ENCODE measurements around the gene GLCCI1. TPM values are rescaled to one million over a fixed set of nuclear protein-coding genes. Genes with fewer than 3 reads are reported as not detected.
A peak's percentile ranks its signal among the peaks of the same experiment; 100 is the strongest.

GLCCI1 gene
- polyA plus RNA-seq, 4 donors = 33.2 to 41.6 (median 33.9) TPM

DNA sequence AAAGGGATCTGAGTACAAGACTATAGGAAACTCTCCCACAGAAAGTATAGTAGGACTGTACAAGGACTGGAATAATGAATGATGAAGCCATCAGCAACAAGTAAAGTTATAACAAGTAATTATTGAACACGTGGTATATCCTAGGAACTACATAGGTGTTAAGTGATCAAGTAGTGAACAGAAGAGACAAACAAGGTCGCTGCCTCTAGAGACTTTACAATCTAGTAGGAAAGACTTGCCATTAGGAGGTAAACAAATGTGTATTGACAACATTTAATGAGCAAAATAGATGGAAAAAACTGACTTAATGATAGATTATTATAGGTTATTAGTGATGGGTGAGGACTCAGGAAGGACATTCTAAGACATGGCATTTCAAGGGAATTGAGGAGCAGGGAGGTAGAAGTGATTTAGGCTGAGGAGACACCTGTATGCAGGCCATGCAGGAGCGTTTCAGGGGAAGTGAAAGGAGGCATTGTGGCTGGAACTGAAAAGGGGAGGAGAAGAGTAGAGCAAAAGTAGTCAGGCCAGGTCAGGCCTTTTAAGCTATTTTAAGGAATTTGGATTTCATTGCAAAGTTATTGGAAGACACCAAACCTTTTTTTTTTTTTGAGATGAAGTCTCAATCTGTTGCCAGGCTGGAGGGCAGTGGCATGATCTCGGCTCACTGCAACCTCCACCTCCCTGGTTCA, 8.5 kb upstream of the GLCCI1 start:
- no peak for DNase-seq (ENCODE audit: low read depth in 4 of 4, low spot score in 3 of 4)

DNA sequence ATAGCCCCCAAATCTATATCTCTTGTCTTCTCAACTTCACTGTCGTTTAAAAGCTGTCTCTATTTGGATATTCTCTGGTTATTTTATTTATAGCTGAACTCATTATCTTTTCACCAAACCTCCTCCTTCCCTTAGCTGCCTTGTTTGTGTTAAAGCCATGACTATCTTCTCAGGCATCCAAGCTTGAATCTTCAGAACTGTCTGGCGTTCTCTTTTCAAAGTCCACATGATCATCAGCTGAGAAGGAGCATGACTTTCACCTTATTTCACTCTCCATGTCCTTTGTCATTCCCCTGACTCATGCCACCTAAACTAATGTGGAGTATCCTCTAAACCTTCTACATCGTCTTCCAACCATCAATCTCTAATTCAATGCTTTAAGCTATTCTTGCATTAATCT, 5.7 kb upstream of the GLCCI1 start:
- no peak for DNase-seq (ENCODE audit: low read depth in 4 of 4, low spot score in 3 of 4)

DNA sequence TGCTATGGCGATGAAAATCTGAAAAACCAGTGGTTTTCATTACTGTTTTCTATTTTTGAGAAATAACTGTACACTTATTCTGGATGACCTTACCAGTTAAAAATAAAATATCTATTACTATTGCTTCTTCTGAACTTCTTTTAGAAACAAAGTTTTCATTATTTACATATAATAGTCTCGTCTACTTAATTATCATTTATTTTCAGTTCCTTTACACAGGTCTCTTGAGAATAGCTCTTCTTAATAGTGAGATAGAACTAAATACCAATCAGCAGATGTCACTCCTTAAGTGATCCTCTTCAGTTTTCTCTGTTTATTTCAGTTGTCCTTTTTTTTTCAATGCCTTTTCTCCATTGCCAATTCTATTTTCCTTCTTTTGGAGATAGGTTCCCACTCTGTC, 4.3 kb upstream of the GLCCI1 start:
- DNase-seq (ENCODE audit: low read depth in 4 of 4, low spot score in 3 of 4) = no peak

DNA sequence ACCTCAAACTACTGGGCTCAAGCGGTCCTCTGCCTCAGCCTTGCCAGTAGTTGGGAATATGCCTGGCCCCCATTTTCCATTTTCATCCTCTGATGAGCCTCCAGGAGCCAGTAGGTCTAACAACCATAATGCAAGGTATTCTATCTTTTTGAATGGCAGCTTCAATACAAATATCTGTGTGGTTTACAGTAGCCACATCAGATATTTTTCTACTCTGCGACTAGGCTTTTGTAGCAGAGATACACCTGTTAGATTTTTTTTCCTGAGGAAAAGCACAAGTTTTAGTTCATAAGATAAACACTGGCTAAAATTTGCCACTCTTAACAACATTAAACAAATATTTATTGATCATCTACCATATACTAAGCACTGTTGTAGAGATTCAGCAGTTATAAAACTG, 3.9 kb upstream of the GLCCI1 start:
- no peak for DNase-seq (ENCODE audit: low read depth in 4 of 4, low spot score in 3 of 4)

- DNase-seq (ENCODE audit: low read depth in 4 of 4, low spot score in 3 of 4) = no peak
Observed at GRCh38 chr7:7965301-7965700, 3.3 kb upstream of the GLCCI1 start.

DNA sequence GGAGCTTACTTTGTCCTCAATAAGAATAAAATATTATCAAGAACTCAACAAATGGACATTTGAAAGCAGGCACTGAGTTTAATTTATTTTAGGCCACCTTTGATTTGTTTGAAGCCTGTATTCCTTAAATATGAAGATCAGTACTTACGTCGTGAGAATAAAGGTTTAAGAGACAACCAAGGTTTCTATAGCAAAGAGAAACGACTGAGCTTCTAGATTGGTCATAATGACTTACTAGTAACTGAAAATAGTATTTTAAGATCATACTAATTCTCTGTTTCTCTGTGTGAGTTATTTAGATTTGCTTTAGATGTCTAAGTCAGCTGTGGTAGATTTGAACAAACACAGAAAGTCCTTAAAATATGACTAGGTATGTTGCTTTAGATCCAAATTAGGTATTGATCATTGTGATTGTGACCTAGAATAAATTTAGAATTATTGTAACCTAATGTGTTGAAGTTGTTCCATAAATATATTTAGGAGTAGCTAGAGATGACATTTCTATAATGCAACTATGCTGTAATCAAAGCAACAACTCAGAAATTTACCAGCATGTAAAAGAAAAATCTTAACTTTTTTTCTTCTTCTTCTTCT, 2.4 kb upstream of the GLCCI1 start:
- no peak for DNase-seq (ENCODE audit: low read depth in 4 of 4, low spot score in 3 of 4)

GRCh38 chr7:7967886-7968543, 581 bp upstream of the GLCCI1 start:
- DNase-seq (ENCODE audit: low read depth in 4 of 4, low spot score in 3 of 4) = no peak

DNA sequence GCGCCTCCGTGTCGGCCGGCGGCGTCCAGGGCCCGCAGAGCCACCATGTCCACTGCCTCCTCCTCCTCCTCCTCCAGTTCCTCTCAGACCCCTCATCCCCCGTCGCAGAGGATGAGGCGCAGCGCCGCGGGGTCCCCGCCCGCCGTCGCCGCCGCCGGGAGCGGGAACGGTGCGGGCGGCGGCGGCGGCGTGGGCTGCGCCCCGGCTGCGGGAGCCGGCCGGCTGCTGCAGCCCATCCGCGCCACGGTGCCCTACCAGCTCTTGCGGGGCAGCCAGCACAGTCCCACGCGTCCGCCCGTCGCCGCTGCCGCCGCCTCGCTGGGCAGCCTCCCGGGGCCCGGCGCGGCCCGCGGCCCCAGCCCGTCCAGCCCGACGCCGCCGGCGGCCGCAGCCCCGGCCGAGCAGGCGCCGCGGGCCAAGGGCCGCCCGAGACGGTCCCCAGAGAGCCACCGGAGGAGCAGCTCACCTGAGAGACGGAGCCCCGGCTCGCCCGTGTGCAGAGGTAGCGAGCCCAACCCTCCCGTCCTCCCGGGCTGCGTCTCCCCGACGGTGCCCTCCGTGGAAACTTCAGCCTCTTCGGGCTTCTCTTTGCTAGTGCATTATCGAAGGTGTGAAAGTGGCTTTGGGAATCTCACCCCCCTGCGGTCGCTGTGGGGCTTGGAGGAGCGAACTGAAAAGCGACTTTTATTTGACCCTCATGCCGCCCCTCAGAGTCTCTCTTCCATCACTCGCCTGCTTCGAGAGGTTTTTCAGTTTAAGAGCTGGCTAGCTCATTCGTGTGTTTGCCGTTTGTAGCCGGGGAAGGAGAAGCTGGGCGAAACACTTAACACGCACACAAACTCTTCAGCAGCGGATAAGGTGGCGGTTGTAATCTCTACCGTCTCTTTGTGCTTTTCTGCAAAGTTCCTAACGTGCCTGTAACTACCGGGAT, 975 bp downstream of the GLCCI1 start:
- DNase-seq (ENCODE audit: low read depth in 4 of 4, low spot score in 3 of 4) = peak in 2 of 4 donors; percentile 53 to 58

DNA sequence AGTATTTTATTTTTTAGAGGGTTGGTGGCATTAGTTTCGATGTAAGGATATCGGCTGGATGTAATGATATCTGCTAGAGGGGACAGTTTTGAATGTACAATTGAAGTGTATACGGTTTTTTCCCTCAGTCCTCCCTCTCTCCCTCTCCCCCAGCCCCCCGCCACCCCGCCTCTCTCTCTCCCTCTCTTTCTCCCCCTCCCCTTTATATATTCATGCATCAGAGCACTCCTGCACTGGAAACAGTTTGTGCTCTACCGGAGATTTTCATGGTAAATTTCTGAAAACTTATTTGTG, 1.6 kb downstream of the GLCCI1 start:
- DNase-seq (ENCODE audit: low read depth in 4 of 4, low spot score in 3 of 4) = peak in 1 of 4 donors; percentile 27

DNA sequence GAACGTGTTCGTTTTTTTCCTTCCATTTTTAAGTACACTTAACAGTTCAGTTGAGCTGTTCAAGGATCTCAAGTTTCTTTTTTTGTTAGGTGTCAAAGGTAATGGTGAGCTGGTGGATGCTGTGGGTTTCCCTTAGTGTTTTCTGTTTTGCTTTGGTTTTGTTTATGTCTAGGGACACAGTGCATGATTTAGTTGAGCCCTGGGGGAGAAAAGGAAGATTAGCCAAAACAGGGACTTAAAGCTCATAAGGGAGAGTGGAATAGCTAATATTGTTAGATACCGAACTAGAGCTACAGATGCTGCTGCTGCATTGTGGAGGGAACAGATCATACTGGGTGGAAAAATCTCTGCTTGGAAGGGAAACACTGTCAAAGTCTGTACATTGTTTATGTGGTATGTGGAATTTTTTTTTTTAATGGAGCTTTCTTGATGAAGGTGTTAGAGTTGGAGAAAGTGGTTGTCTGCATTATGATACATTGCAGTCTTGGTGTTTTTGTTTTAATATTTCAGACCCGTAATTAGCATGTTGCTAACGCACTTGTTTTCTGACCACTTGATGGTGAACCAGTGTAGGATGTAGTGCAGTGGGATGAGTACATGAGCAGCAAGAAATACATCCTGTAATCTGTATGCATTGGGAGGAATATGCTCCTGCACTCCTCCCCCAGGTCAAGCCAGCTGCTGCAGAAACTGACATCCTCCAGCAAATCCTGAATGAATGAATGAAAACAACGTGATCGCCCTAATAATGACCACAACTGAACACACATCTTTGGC, 2.1 kb downstream of the GLCCI1 start:
- peak in 1 of 4 donors; percentile 36 for DNase-seq (ENCODE audit: low read depth in 4 of 4, low spot score in 3 of 4)

DNA sequence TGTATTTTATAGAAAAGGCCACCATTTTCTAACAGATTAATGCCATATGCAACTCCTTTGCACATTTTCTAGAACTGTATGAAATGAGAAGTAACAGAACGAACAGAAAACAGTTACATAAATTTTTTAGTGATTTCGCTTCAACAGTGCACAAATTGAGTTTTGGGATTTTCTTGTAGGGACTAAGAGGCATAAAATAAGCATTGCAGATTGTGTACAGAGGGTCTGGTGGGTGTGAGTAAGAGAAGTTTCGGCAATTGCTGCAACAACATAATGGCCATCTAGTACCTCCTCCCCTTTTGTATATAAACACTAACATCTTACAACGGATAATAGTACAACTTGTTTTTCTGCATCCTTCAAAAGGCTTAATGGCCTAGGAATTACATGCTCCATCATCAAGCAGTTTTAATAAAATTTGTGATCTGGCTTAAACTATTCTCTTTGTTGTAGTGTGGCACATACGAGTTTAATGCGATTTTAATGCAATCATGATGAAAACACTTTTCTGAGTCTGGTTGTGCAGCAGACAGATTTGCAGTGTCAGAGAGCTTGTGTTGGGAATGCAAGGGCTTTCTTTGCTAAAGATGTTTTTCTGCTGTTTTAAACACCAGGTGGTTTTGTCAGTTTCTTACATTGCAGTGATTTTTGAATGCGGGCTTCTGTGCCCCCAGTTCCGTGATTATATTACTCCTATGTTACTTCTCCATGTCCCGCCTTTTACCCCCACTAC, 2.9 kb downstream of the GLCCI1 start:
- no peak for DNase-seq (ENCODE audit: low read depth in 4 of 4, low spot score in 3 of 4)

DNA sequence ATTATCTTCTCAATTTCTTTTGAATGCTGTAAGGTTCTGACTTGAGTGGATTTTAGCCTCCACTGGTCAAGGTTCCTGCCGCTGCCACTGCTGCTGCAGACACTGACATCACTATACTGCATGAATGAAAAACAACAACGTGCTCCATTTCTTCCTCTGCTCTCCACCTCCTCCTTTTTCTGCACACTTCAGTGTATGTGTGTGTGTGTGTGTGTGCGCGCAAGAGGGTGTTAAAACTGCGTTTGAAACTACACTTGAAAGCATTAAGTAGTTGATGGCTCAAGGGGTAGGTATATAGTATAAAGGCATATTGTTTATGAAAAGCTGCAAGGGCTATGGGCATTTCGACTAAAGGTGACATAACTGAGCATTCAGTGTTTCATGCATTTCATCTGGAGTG, 3.5 kb downstream of the GLCCI1 start:
- no peak for DNase-seq (ENCODE audit: low read depth in 4 of 4, low spot score in 3 of 4)

DNA sequence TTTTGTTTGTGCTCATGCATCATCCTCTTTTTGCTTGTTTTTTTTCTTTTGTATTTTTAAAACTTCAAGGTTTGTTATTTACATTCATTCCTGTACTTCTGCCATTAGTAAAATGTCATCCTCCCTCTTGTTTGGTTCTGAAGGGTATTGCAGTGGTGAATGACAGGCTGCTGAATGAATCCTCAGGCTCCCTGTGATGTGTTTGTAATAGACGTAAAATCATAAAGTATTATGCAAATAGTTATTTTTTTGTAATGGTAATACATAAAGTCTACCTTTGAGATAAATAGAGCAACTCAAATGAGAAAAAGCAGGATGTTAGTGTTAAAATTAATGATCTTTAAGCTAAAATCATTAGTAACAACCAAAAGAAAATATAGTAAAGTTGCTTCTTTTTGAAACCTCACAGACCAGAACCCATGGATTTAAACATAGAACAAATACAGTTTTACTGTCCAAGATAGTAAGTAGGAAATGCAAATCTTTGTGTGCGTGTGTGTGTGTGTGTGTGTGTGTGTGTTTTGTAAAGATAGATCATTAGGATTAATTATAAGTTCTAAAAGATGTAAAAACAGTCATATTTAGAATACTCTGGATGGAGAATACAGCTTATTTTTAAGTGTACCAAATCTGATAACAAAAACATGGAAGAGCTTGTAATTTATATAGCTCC, 4.5 kb downstream of the GLCCI1 start:
- no peak for DNase-seq (ENCODE audit: low read depth in 4 of 4, low spot score in 3 of 4)

- no peak for DNase-seq (ENCODE audit: low read depth in 4 of 4, low spot score in 3 of 4)
Observed at GRCh38 chr7:7976677-7977076, 8.1 kb downstream of the GLCCI1 start.

DNA sequence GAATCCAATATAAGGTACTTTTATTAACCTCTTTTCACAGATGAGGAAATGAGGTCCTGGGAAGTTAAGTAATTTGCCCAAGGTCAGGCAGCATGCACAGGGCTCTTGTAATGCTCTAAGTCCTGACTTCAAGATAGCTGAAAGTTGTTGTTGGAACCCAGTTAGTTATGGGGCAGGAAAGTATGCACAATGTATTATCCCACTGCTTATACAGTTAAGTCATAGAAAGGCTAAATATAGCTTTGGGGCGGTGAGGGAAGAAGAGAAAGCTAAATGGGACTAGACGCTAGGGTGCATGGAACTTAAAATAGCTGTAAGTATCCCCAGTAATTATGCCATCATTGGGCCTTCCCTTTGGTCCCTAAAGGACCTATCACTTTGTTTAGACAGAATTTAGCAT, 9.2 kb downstream of the GLCCI1 start:
- DNase-seq (ENCODE audit: low read depth in 4 of 4, low spot score in 3 of 4) = no peak

GRCh38 chr7:7978860-7979259, 10.3 kb downstream of the GLCCI1 start:
- DNase-seq (ENCODE audit: low read depth in 4 of 4, low spot score in 3 of 4) = no peak

- DNase-seq (ENCODE audit: low read depth in 4 of 4, low spot score in 3 of 4) = no peak
Observed at GRCh38 chr7:7979558-7979957, 11.0 kb downstream of the GLCCI1 start.

DNA sequence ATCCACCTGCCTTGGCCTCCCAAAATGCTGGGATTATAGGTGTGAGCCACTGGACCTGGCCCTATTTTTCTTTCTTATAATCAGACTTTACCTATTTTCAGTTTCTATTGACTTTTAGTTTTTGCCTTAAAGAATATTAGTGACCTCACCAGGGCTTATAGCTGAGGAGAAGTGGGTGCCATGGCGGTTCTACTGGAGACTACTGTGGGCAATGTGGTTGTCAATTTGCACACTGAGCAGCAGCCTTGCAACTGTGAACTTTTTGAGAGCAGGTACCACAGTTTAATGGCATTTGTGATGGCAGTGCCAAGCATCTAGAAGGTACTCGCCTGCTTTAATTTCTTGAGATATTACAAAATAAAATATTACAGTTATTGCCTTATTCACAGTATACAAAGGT, 11.5 kb downstream of the GLCCI1 start:
- DNase-seq (ENCODE audit: low read depth in 4 of 4, low spot score in 3 of 4) = no peak

GRCh38 chr7:7982904-7983303, 14.3 kb downstream of the GLCCI1 start:
- no peak for DNase-seq (ENCODE audit: low read depth in 4 of 4, low spot score in 3 of 4)
